ENCODE results near the gene VASH2.

GRCh38 chr1:212941452-212941851 lies 8.9 kb upstream of the VASH2 start:
- TF ChIP-seq CTCF (IDR thresholded peaks at IDR 0.05 in 8 of 11, conservative IDR thresholded peaks at IDR 0.05 in 3 of 11) = no peak
- TF ChIP-seq POLR2A (IDR thresholded peaks at IDR 0.05) = no peak
- TF ChIP-seq POLR2AphosphoS5 (IDR thresholded peaks at IDR 0.05) = no peak

Measured in spleen (tissue), 7 donors.